Activated CD8-positive, alpha-beta memory T cell treated with anti-CD3 and anti-CD28 coated beads, Interleukin-2, amount 50 U/mL, for 24 hours (primary cell): ENCODE measurements around the gene IL18.
"Not testable (repeated sequence)": the region's sequence is repeated elsewhere in the genome, so short reads cannot be mapped to it uniquely, and the experiment has no call there.

Experiments
- DNase-seq: peaks from one replicate; pipeline ENCODE4 v3.0.0-alpha.2; 2020; ENCODE audit errors: extremely low read depth

IL18 gene

DNA sequence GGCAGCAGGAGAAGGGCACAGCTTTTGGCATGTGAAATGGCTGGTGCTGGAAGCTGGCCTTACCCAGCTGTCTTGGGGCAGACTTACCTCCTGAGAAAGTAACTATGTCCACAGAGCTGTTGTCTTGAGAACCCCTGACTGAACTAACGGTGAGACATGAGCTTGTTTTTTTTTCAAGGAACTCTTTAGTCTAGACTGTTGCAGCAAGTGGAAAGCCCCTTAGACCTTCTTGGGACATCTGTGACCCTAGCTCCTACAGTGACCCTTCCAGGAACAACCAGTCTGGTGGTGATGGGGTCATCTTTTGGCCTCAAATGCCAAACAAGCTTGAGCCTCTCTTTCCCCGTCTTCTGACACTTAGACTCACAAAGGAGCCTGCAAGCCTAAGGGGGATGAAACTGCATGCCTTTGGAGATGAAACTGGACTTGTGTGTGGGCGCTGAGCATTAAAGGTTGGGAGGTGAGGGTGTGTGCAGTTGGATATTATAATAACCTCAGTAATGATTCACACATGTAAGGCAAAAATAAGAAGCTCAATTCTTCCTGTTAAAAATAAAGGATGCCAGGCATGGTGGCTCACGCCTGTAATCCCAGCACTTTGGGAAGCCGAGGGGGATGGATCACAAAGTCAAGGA, 41.8 kb downstream of the IL18 start:
- no peak for DNase-seq

DNA sequence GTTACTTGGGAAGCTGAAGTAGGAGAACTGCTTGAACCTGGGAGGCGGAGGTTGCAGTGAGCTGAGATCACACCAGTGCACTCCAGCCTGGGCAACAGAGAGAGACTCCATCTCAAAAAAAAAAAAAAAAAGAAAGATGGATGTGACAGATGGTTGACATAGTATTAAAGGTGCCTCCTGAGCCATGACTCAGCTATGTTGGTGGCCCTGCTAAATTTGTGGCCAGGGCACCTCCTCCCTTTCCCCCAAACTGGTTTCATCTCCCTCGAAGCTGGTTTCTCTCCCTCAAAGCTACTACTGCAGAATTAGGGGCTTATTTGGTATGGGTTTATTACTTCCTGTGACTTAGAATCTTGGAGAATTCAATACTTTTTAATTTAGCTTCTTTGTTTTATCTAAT, 45.7 kb downstream of the IL18 start:
- no peak for DNase-seq

DNA sequence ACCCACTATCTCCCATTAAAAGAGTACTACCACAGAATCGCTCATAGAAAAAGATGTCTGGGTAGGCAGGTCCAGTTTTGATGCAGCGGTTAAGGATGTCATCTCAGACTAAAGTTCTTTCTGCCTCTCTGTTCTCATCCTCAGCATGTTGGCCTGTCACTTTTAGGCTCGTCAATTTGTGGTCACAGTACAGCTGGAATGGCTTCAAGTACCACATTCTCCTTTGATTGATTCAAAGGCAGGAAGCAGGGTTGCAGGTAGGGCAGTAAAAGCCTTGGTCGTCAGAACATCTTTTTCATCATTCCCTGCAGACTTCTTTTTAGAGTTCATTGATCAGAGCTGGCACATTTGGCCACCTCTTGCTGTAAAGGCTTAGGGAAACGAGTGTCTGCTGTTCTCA, 48.5 kb downstream of the IL18 start:
- no peak for DNase-seq

DNA sequence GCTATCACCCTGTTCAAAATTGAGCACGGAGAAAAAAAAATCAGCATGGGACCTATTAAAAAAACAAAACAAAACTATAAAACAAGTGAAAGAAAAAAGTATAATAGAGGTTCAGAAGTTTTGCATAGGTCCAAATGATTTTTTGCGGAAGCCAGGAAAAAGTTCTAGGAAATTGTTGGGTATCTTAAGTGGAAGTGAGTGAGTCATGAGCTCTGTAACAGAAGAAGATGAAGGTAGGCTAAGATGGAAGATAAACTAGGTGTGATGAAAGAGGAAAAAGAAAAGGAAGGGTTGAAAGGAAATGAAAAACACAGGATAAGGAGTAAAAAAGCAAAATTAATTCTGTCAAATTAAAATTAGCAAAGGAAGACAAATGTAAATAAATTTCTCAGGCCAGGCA, 49.4 kb downstream of the IL18 start:
- DNase-seq: no peak

DNA sequence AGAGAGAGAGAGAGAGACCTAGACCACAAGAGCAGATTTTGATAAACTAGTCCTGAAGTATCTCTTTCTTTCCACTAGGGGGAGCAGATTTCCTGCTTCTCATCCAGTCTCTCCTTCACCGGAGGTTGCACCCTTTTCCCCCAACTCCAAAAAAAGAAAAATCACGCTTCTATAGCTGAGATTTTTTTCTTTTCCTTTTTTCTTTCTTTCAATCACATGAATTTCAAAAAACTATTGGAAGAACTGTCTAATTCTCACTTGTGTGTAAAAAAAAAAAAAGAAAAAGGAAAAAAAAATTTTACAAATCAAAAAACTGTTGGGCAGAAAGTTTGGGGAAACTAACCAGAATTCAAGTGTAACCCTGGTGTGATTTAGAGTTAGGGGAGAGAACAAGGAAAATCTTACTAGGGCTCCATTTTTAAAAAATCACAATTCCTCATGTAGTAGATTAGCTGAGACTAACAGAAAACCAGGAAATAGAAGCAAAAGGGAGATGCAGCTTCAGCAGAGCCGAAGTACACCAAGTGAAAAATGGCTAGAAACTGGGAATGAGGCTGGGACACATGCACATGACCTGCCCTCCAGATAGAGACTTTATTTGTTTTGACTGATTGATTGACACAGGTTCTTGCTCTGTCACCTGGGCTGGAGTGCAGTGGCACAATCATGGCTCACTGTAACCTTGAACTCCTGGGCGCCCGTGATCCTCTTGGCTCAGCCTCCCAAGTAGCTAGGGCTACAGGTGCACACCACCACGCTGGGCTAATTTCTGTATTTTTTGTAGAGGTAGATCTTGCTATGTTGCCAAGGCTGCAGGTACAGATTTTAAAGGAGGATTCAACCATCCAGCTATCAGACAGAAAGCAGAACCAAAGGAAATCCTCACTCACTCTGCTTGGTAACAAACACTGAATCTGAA, 50.1 kb downstream of the IL18 start:
- no peak for DNase-seq

DNA sequence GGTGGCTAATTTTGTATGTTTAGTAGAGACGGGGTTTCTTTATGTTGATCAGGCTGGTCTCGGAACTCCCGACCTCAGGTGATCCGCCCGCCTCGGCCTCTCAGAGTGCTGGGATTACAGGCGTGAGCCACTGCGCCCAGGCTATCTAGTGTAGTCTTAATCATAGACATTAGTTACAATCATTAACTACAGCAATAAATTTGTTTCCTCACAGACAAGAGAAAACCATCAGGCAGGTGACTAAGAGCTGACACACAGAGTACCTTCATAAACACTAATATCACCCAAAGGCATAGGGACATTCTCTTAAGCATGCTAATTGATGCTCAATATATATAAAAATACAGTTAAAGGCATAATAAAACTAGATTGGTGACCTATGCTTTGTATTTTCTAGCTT, 57.8 kb downstream of the IL18 start:
- DNase-seq: no peak

DNA sequence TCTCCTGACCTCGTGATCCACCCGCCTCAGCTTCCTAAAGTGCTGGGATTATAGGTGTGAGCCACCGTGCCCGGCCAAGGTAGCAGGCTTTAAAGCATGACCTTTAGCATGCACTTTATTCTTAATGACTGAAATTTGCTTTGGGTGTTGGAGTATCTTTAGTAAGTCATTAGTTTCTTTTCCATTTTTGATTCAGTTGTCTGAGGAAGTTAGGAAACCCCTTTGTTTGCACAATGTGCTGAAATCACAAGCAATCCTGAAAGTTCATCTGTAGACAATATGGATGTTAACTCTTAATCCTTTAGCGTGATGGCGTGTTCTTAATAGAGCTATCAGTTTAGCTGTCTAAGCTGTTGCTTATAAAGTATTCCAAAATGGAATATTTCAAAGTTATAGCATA, 60.4 kb downstream of the IL18 start:
- no peak for DNase-seq

DNA sequence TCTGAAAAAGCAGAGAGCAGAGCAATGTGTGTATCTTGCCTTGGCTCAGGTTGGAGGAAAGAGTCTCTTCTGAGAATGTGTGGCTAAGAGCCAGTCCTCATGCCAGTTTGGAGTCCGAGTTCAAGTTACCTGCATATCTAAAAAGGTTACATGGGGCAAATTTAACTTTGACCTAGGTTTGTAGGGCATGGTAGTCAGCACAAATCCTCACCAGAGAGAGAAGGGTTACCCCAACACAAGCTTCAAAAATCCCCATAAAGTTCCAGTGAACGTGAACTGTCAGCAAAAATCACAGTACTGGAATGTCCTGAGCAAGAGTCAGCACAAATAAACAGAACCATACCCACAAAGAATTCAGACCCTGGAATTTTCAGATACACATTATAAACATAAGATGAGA, 63.4 kb downstream of the IL18 start:
- no peak for DNase-seq

DNA sequence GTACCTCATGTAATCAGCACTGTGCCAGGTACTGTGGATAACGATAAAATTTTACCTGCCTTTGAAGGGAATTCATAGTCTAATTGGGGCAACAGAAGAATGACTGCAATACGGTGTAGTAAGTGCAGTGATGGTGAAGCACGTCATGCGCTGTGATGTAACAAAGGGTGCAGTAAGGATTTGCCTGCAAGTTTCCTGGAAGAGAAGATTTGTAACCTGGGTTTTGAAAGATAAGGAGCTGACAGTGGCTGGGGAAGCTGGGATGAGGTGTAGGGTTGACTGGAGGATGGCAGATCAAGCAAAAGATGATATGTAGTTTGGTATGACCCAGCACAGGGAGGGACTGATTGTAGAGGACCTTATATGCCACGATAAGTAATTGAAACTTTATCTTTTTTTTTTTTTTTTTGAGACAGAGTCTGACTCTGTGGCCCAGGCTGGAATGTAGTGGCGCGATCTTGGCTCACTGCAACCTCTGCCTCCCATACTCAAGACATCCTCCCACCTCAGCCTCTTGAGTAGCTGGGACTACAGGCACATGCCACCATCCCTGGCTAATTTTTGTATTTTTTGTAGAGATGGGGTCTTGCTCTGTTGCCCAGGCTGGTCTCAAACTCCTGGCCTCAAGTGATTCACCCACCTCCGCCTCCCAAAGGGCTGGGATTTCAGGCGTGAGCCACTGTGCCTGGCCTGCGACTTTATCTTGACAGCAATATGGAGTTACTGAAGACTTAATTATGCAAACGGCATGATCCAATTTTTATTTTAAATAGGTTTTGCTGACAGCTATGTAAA, 66.0 kb downstream of the IL18 start:
- no peak for DNase-seq

DNA sequence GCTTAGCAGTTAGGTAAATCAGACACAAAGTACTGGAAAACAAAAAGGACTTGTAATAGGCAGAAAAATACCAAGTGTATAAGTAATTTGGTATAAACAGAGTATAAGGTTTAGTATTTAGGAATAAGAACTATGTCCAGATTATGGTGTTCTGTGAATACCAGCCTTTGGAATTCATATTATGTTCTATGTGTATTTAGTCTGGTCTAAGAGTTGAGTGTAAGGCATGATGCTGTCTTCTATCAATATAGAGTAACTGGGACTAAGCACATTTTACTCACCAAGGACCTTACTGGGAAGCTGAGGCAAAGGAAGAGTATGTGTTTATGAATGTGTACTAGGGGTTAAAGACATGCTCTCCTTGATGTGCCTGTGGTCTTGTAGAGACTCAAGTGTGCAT, 67.7 kb downstream of the IL18 start:
- no peak for DNase-seq

DNA sequence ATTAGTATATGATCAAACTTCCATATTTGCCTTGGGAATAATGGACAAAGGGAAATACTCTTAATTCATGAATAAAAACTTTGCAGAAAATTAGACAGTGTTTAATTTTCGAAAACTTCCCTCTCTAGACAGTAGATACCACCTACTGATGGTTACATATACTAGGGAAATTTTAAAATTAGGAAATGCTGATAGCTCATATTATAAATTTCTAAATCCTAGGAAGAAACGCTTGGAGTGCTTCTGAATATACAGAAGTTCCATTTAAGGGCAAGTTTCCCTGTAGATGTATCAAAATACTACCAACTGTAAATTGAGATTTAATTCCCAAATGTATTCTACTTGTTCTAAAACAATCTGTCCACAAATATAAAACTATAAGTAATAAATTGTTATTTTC, 68.6 kb downstream of the IL18 start:
- not testable (repeated sequence) for DNase-seq
